ENCODE results near the gene PKLR. TPM values are rescaled to one million over a fixed set of nuclear protein-coding genes. Genes with fewer than 3 reads are reported as not detected.

The PKLR gene
- polyA plus RNA-seq, 1 experiment: not detected

DNA sequence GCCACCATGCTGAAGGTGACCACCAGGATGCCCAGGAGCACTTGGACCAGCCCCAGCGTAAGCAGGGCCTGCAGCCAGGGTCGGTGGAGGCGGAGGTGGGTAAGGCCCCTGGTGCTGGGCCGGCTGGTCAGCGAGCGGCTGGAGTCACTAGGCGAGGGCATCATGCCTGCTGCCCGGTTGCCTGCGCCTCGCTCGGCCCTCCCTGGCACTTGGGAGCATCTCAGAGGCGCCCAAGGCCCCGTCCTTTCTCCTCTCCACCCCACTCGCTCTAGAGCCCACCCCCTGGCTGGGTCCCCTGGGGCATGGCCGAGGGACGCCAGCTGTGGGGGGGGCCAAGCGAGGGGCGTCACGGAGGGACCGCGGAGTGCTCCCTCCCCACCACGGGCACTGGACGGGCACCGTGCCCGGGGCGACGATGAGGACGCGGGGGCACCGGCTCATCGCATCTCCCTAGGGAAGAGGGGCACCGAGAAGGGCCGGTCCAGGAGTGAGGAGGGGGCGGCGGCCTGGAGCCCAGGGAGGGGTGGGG is 46.5 kb downstream of the PKLR start:
- ChIA-PET POLR2A (interaction anchor here (0.9 to 1.0 kb wide), 2 partner anchors 27 to 30 kb away, joined by 3 read pairs; no protein-coding TSS in a partner anchor), CTCF (interaction anchor here (1.4 to 1.5 kb wide), 2 partner anchors 8 to 22 kb away, joined by 3 to 5 read pairs; no protein-coding TSS in a partner anchor)
- Histone ChIP-seq H3K27me3 (ENCODE audit: control insufficient read depth, insufficient read depth, low read length) (no peaks in the 10 kb centered on the region), H3K9me3 (ENCODE audit: control insufficient read depth, insufficient read depth, low read length) (no peaks in the 10 kb centered on the region; the same call in 1 of the 2 replicates), H3K4me3 (ENCODE audit: low read depth, low read length) (peak overlapping the region; percentile 77), H3K27ac (ENCODE audit: low read depth, low read length) (no peak overlapping the region)
- no peak for DNase-seq (ENCODE audit: low read depth, low spot score)
- TF ChIP-seq, protein P1, sequence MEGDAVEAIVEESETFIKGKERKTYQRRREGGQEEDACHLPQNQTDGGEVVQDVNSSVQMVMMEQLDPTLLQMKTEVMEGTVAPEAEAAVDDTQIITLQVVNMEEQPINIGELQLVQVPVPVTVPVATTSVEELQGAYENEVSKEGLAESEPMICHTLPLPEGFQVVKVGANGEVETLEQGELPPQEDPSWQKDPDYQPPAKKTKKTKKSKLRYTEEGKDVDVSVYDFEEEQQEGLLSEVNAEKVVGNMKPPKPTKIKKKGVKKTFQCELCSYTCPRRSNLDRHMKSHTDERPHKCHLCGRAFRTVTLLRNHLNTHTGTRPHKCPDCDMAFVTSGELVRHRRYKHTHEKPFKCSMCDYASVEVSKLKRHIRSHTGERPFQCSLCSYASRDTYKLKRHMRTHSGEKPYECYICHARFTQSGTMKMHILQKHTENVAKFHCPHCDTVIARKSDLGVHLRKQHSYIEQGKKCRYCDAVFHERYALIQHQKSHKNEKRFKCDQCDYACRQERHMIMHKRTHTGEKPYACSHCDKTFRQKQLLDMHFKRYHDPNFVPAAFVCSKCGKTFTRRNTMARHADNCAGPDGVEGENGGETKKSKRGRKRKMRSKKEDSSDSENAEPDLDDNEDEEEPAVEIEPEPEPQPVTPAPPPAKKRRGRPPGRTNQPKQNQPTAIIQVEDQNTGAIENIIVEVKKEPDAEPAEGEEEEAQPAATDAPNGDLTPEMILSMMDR (IDR thresholded peaks at IDR 0.05; ENCODE audit: low read depth, low read length): no peak

DNA sequence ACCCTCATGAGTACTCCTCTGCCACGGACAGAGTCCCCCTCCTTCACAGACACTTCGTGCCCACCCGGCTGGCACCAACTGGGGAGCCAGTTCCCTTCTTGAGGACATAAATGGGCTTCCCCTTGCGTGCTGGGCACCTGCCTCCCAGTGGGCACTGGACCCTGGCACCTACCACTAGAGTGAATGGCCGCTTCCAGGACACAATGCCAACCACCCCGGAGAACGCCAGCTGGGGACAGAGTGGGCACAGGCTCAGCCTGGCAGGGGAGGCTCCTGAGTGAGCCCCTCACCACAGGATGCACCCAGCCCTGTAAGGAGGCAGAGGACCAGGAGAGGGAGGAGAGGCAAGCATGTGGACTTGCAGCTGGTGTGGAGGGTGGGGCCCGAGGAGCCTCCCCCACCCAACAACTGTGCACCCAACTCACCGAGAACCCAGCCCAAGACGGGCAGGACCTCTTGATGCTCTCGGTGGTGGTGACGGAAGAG is 47.0 kb downstream of the PKLR start:
- Histone ChIP-seq H3K9me3 (ENCODE audit: control insufficient read depth, insufficient read depth, low read length) (no peaks in the 10 kb centered on the region; the same call in 1 of the 2 replicates), H3K27me3 (ENCODE audit: control insufficient read depth, insufficient read depth, low read length) (no peaks in the 10 kb centered on the region), H3K4me3 (ENCODE audit: low read depth, low read length) (peak overlapping the region; percentile 77), H3K27ac (ENCODE audit: low read depth, low read length) (no peak overlapping the region)
- no peak for DNase-seq (ENCODE audit: low read depth, low spot score)
- CTCF ChIA-PET: interaction anchor here (0.6 kb wide), 1 partner anchor 337 kb away, joined by 3 read pairs; no protein-coding TSS in a partner anchor
- TF ChIP-seq, protein P1 (IDR thresholded peaks at IDR 0.05; ENCODE audit: low read depth, low read length): no peak
- POLR2A ChIA-PET: interaction anchor here (1.0 kb wide), 1 partner anchor 30 kb away, joined by 3 read pairs; no protein-coding TSS in a partner anchor

DNA sequence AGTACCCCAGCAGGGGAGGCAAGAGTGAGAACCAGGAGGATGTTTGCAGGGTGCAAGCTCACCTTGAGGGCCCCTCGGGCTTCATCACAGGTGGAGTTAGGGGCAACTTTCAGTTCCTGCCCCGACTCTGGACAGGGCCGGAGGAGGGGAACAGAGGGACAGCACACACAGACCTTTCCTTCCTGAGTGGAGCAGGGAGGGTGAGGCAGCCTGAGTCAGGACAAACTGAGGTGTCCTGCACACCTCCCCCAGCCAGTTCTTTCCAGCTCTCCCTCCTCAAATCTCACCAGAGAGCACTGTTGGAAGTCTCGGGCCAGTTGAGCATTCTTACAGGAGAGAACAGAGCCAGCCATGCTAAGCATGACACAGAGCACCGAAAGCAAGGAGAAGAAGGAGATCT is 47.4 kb downstream of the PKLR start:
- ChIA-PET POLR2A (interaction anchor here (0.5 kb wide), 1 partner anchor 55 kb away, joined by 4 read pairs; no protein-coding TSS in a partner anchor), CTCF (interaction anchor here (0.6 to 1.2 kb wide), 3 partner anchors 23 to 338 kb away, joined by 3 read pairs; partner anchors contain the start of gene KRTCAP2)
- H3K27ac ChIP-seq (ENCODE audit: low read depth, low read length): no peak overlapping the region
- TF ChIP-seq, protein P1 (IDR thresholded peaks at IDR 0.05; ENCODE audit: low read depth, low read length): no peak
- peak overlapping the region; percentile 77 for H3K4me3 ChIP-seq (ENCODE audit: low read depth, low read length)
- DNase-seq (ENCODE audit: low read depth, low spot score): no peak
- no peaks in the 10 kb centered on the region; the same call in 1 of the 2 replicates for H3K9me3 ChIP-seq (ENCODE audit: control insufficient read depth, insufficient read depth, low read length)
- no peaks in the 10 kb centered on the region for H3K27me3 ChIP-seq (ENCODE audit: control insufficient read depth, insufficient read depth, low read length)

DNA sequence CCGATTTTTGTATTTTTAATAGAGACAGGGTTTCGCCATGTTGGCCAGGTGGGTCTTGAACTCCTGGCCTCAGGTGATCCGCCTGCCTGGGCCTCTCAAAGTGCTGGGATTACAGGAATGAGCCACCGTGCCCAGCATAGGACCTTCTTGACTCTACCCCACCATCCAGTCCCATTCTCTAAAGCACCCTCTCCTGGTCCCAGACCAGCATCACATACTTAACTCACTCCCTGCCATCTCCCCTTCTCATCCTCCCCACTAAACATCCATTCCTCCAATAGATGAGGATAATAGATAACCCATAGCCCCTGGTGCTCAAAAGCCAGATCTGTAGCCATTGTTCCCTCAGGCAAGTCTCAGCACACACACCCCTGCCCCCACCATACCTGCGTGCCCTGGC is 48.0 kb downstream of the PKLR start:
- Histone ChIP-seq H3K4me3 (ENCODE audit: low read depth, low read length) (peak overlapping the region; percentile 77), H3K27ac (ENCODE audit: low read depth, low read length) (no peak overlapping the region), H3K9me3 (ENCODE audit: control insufficient read depth, insufficient read depth, low read length) (no peaks in the 10 kb centered on the region; the same call in 1 of the 2 replicates), H3K27me3 (ENCODE audit: control insufficient read depth, insufficient read depth, low read length) (no peaks in the 10 kb centered on the region)
- CTCF ChIA-PET: interaction anchor here (1.2 kb wide), 2 partner anchors 24 to 80 kb away, joined by 3 read pairs; partner anchors contain the start of gene KRTCAP2
- DNase-seq (ENCODE audit: low read depth, low spot score): no peak
- POLR2A ChIA-PET: interaction anchor here (0.5 kb wide), 1 partner anchor 54 kb away, joined by 4 read pairs; no protein-coding TSS in a partner anchor
- TF ChIP-seq, protein P1 (IDR thresholded peaks at IDR 0.05; ENCODE audit: low read depth, low read length): no peak

DNA sequence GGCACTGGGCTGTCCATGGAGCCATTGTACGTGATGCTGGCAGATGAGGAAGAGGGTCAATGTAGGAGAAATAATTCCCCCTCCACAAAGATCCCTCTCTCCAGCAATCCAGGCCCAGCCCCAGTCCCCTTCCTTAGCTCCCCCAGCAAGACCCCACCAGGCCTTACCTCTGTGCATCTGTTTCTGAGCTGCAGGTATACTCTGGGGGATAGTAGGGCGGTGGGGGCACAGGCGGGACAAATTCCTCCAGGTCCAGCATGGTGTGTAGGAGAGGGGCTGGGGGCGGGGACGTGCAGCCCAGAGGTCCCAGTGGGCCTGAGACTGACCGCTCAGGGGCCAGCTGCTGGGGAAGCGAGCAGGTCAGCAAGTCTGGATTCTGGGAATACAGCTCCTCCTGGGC is 49.7 kb downstream of the PKLR start:
- CTCF ChIA-PET: interaction anchor here (0.5 to 5.7 kb wide), 42 partner anchors 9 to 1076 kb away, joined by 3 to 62 read pairs (median 8); partner anchors contain the start of genes CLK2, FDPS, HCN3 and KRTCAP2
- POLR2A ChIA-PET: interaction anchor here (1.2 to 3.0 kb wide), 3 partner anchors 10 to 56 kb away, joined by 5 to 18 read pairs (median 5); partner anchors contain the start of genes CLK2, FDPS and SCAMP3
- no peak overlapping the region for H3K4me3 ChIP-seq (ENCODE audit: low read depth, low read length)
- H3K27me3 ChIP-seq (ENCODE audit: control insufficient read depth, insufficient read depth, low read length): no peaks in the 10 kb centered on the region
- H3K27ac ChIP-seq (ENCODE audit: low read depth, low read length): no peak overlapping the region
- TF ChIP-seq, protein P1 (IDR thresholded peaks at IDR 0.05; ENCODE audit: low read depth, low read length): no peak
- DNase-seq (ENCODE audit: low read depth, low spot score): no peak
- H3K9me3 ChIP-seq (ENCODE audit: control insufficient read depth, insufficient read depth, low read length): no peaks in the 10 kb centered on the region; the same call in 1 of the 2 replicates
